ENCODE data around the gene ATP2B2. TPM values are rescaled to one million over a fixed set of nuclear protein-coding genes. Genes with fewer than 3 reads are reported as not detected.
A peak's percentile ranks its signal among the peaks of the same experiment; 100 is the strongest.

The ATP2B2 gene
- total and polyA plus RNA-seq, 2 donors (not counting 1 experiment from before 2014, with no cell fraction given): not detected

GRCh38 chr3:10504171-10505049 is 976 bp downstream of the ATP2B2 start:
- Histone ChIP-seq H3K4me3 (ENCODE audit: control extremely low read depth in 1 of 5, extremely low read depth in 1 of 5, insufficient read depth in 1 of 5, low read depth in 2 of 5, low read length in 4 of 5) (peak overlapping the region in 1 of 5 experiments; percentile 29), H2AFZ (ENCODE audit: insufficient read depth, low read depth, low read length, poor library complexity, severe bottlenecking) (no peak overlapping the region), H3K27me3 (replicated peaks in 1 of 4; ENCODE audit: control extremely low read depth in 1 of 4, control insufficient read depth in 3 of 4, insufficient read depth in 4 of 4, low read length in 3 of 4) (peaks cover 0 to 28% (median 8%) of the 10 kb centered on the region in 4 experiments), H3K79me2 (ENCODE audit: control insufficient read depth, insufficient read depth, low read length) (no peaks in the 10 kb centered on the region), H3K9me3 (ENCODE audit: control extremely low read depth in 1 of 3, control insufficient read depth in 2 of 3, insufficient read depth in 1 of 3, low read length in 2 of 3) (no peaks in the 10 kb centered on the region), H3K36me3 (replicated peaks in 1 of 2; ENCODE audit: control extremely low read depth in 1 of 2, control insufficient read depth in 1 of 2, extremely low read depth in 1 of 2, insufficient read depth in 2 of 2, low read length in 1 of 2) (no peaks in the 10 kb centered on the region), H3K4me2 (replicated peaks; ENCODE audit: low read depth, low read length, poor library complexity, severe bottlenecking) (peak overlapping the region; percentile 72), H3K4me1 (ENCODE audit: control insufficient read depth in 2 of 2, insufficient read depth in 2 of 2, low read length in 2 of 2) (peaks cover 6 to 10% of the 10 kb centered on the region in 2 donors), H3K9ac (ENCODE audit: low read length) (peak overlapping the region; percentile 48), H4K20me1 (ENCODE audit: control insufficient read depth, insufficient read depth, low read length, poor library complexity, severe bottlenecking) (no peaks in the 10 kb centered on the region), H3K27ac (ENCODE audit: low read length in 2 of 2) (no peak overlapping the region)
- 81% methylated on average over 22 of the region's 25 CpGs for WGBS (ENCODE audit: insufficient coverage)
- Mint-ChIP-seq H3K4me1 (peaks cover 8% of the 10 kb centered on the region), H3K27ac (no peak overlapping the region), H3K9me3 (ENCODE audit: insufficient read depth) (no peaks in the 10 kb centered on the region), H3K27me3 (peaks cover 13% of the 10 kb centered on the region), H3K4me3 (peak overlapping the region; percentile 64)
- TF ChIP-seq EZH2 (IDR thresholded peaks at IDR 0.05; ENCODE audit: borderline replicate concordance, insufficient read depth, low read depth, low read length, poor library complexity, severe bottlenecking): no peak
- TF ChIP-seq CTCF (IDR thresholded peaks at IDR 0.05): no peak
- DNase-seq (no peak), ATAC-seq (ENCODE audit: low read depth) (no peak)
- POLR2A ChIA-PET: no interaction called here
- CTCF ChIA-PET: no interaction called here
- intact Hi-C loops (cut with micrococcal nuclease): no loop called here

- Mint-ChIP-seq H3K27ac (no peak overlapping the region), H3K9me3 (ENCODE audit: insufficient read depth) (no peaks in the 10 kb centered on the region), H3K27me3 (peaks cover 19% of the 10 kb centered on the region), H3K4me1 (peaks cover 8% of the 10 kb centered on the region), H3K4me3 (no peak overlapping the region)
- TF ChIP-seq CTCF (IDR thresholded peaks at IDR 0.05): no peak
- no peak for TF ChIP-seq EZH2 (IDR thresholded peaks at IDR 0.05; ENCODE audit: borderline replicate concordance, insufficient read depth, low read depth, low read length, poor library complexity, severe bottlenecking)
- H3K4me1 ChIP-seq (ENCODE audit: control insufficient read depth in 2 of 2, insufficient read depth in 2 of 2, low read length in 2 of 2): peaks cover 6 to 10% of the 10 kb centered on the region in 2 donors
- ChIA-PET CTCF (interaction anchor here (0.8 kb wide), 1 partner anchor 20 kb away, joined by 3 read pairs; no protein-coding TSS in a partner anchor), POLR2A (no interaction called here)
- no peaks in the 10 kb centered on the region for H4K20me1 ChIP-seq (ENCODE audit: control insufficient read depth, insufficient read depth, low read length, poor library complexity, severe bottlenecking)
- ATAC-seq (ENCODE audit: low read depth) (no peak), DNase-seq (no peak)
- H3K4me2 ChIP-seq (replicated peaks; ENCODE audit: low read depth, low read length, poor library complexity, severe bottlenecking): no peak overlapping the region
- H3K9me3 ChIP-seq (ENCODE audit: control extremely low read depth in 1 of 3, control insufficient read depth in 2 of 3, insufficient read depth in 1 of 3, low read length in 2 of 3): no peaks in the 10 kb centered on the region
- no peaks in the 10 kb centered on the region for H3K36me3 ChIP-seq (replicated peaks in 1 of 2; ENCODE audit: control extremely low read depth in 1 of 2, control insufficient read depth in 1 of 2, extremely low read depth in 1 of 2, insufficient read depth in 2 of 2, low read length in 1 of 2)
- intact Hi-C loops (cut with micrococcal nuclease): no loop called here
- no peak overlapping the region for H3K9ac ChIP-seq (ENCODE audit: low read length)
- 85% methylated on average over 15 of the region's 15 CpGs for WGBS (ENCODE audit: insufficient coverage)
- no peak overlapping the region for H3K27ac ChIP-seq (ENCODE audit: low read length in 2 of 2)
- H3K79me2 ChIP-seq (ENCODE audit: control insufficient read depth, insufficient read depth, low read length): no peaks in the 10 kb centered on the region
- H3K27me3 ChIP-seq (replicated peaks in 1 of 4; ENCODE audit: control extremely low read depth in 1 of 4, control insufficient read depth in 3 of 4, insufficient read depth in 4 of 4, low read length in 3 of 4): peaks cover 0 to 33% (median 8%) of the 10 kb centered on the region in 4 experiments
- no peak overlapping the region for H2AFZ ChIP-seq (ENCODE audit: insufficient read depth, low read depth, low read length, poor library complexity, severe bottlenecking)
- no peak overlapping the region for H3K4me3 ChIP-seq (ENCODE audit: control extremely low read depth in 1 of 5, extremely low read depth in 1 of 5, insufficient read depth in 1 of 5, low read depth in 2 of 5, low read length in 4 of 5)
These were observed 2.1 kb downstream of the ATP2B2 start for GRCh38 chr3:10503217-10503796.

All from B cell (primary cell).